ENCODE results near the gene CHST8. TPM values are rescaled to one million over a fixed set of nuclear protein-coding genes. Genes with fewer than 3 reads are reported as not detected.

CHST8 gene
- total and polyA plus RNA-seq, 4 donors = 3.3 to 17.7 (median 10.5) TPM

- Histone ChIP-seq H3K27ac (ENCODE audit: low read depth, low read length) (no peak overlapping the region), H3K9me3 (ENCODE audit: control insufficient read depth, insufficient read depth, low read length) (no peaks in the 10 kb centered on the region), H3K36me3 (ENCODE audit: control insufficient read depth, insufficient read depth, low read length) (peaks cover 49% of the 10 kb centered on the region), H3K4me1 (ENCODE audit: control insufficient read depth, insufficient read depth, low read length) (peaks cover 30% of the 10 kb centered on the region), H3K4me3 (ENCODE audit: low read depth, low read length) (no peak overlapping the region), H3K27me3 (ENCODE audit: control insufficient read depth, insufficient read depth, low read length) (no peaks in the 10 kb centered on the region)
- no peak for DNase-seq (ENCODE audit: low read depth in 4 of 6, low spot score in 6 of 6)
- 84% methylated on average over 4 of the region's 5 CpGs for WGBS (ENCODE audit: insufficient coverage)
These were observed 177.7 kb downstream of the CHST8 start for GRCh38 chr19:33799476-33799875.

- WGBS (ENCODE audit: insufficient coverage) = 90% methylated on average over 6 of the region's 16 CpGs
These were observed 178.4 kb downstream of the CHST8 start for GRCh38 chr19:33800012-33800680.

GRCh38 chr19:33801411-33801810 lies 179.7 kb downstream of the CHST8 start:
- peaks cover 68% of the 10 kb centered on the region for H3K36me3 ChIP-seq (ENCODE audit: control insufficient read depth, insufficient read depth, low read length)
- no peak overlapping the region for H3K4me3 ChIP-seq (ENCODE audit: low read depth, low read length)
- no peak overlapping the region for H3K27ac ChIP-seq (ENCODE audit: low read depth, low read length)
- 97% methylated on average over 3 of the region's 5 CpGs for WGBS (ENCODE audit: insufficient coverage)
- no peaks in the 10 kb centered on the region for H3K9me3 ChIP-seq (ENCODE audit: control insufficient read depth, insufficient read depth, low read length)
- H3K4me1 ChIP-seq (ENCODE audit: control insufficient read depth, insufficient read depth, low read length) = peaks cover 28% of the 10 kb centered on the region
- DNase-seq (ENCODE audit: low read depth in 4 of 6, low spot score in 6 of 6) = no peak
- H3K27me3 ChIP-seq (ENCODE audit: control insufficient read depth, insufficient read depth, low read length) = no peaks in the 10 kb centered on the region

More at GRCh38 chr19:33800012-33800680, 178.4 kb downstream of the CHST8 start:
- no peaks in the 10 kb centered on the region for H3K27me3 ChIP-seq (ENCODE audit: control insufficient read depth, insufficient read depth, low read length)
- no peak for DNase-seq (ENCODE audit: low read depth in 4 of 6, low spot score in 6 of 6)
- H3K4me1 ChIP-seq (ENCODE audit: control insufficient read depth, insufficient read depth, low read length) = peaks cover 28% of the 10 kb centered on the region
- peaks cover 55% of the 10 kb centered on the region for H3K36me3 ChIP-seq (ENCODE audit: control insufficient read depth, insufficient read depth, low read length)
- H3K9me3 ChIP-seq (ENCODE audit: control insufficient read depth, insufficient read depth, low read length) = no peaks in the 10 kb centered on the region
- H3K4me3 ChIP-seq (ENCODE audit: low read depth, low read length) = no peak overlapping the region
- no peak overlapping the region for H3K27ac ChIP-seq (ENCODE audit: low read depth, low read length)

- no peak for DNase-seq (ENCODE audit: low read depth in 4 of 6, low spot score in 6 of 6)
- Histone ChIP-seq H3K4me3 (ENCODE audit: low read depth, low read length) (no peak overlapping the region), H3K27me3 (ENCODE audit: control insufficient read depth, insufficient read depth, low read length) (no peaks in the 10 kb centered on the region), H3K4me1 (ENCODE audit: control insufficient read depth, insufficient read depth, low read length) (peaks cover 28% of the 10 kb centered on the region), H3K36me3 (ENCODE audit: control insufficient read depth, insufficient read depth, low read length) (peaks cover 74% of the 10 kb centered on the region), H3K9me3 (ENCODE audit: control insufficient read depth, insufficient read depth, low read length) (no peaks in the 10 kb centered on the region), H3K27ac (ENCODE audit: low read depth, low read length) (no peak overlapping the region)
- WGBS (ENCODE audit: insufficient coverage) = 86% methylated on average over 8 of the region's 10 CpGs
These were observed 180.2 kb downstream of the CHST8 start for GRCh38 chr19:33802001-33802400.

- no peak for DNase-seq (ENCODE audit: low read depth in 4 of 6, low spot score in 6 of 6)
- Histone ChIP-seq H3K4me1 (ENCODE audit: control insufficient read depth, insufficient read depth, low read length) (peaks cover 28% of the 10 kb centered on the region), H3K27ac (ENCODE audit: low read depth, low read length) (no peak overlapping the region), H3K36me3 (ENCODE audit: control insufficient read depth, insufficient read depth, low read length) (peaks cover 82% of the 10 kb centered on the region), H3K4me3 (ENCODE audit: low read depth, low read length) (no peak overlapping the region), H3K27me3 (ENCODE audit: control insufficient read depth, insufficient read depth, low read length) (no peaks in the 10 kb centered on the region), H3K9me3 (ENCODE audit: control insufficient read depth, insufficient read depth, low read length) (no peaks in the 10 kb centered on the region)
- WGBS (ENCODE audit: insufficient coverage) = 80% methylated on average over 1 of the region's 1 CpG
These were observed 181.0 kb downstream of the CHST8 start for GRCh38 chr19:33802801-33803200.

- H3K27me3 ChIP-seq (ENCODE audit: control insufficient read depth, insufficient read depth, low read length) = no peaks in the 10 kb centered on the region
- H3K36me3 ChIP-seq (ENCODE audit: control insufficient read depth, insufficient read depth, low read length) = peaks cover 88% of the 10 kb centered on the region
- peaks cover 24% of the 10 kb centered on the region for H3K4me1 ChIP-seq (ENCODE audit: control insufficient read depth, insufficient read depth, low read length)
- WGBS (ENCODE audit: insufficient coverage) = 91% methylated on average over 9 of the region's 9 CpGs
- H3K9me3 ChIP-seq (ENCODE audit: control insufficient read depth, insufficient read depth, low read length) = no peaks in the 10 kb centered on the region
- H3K4me3 ChIP-seq (ENCODE audit: low read depth, low read length) = no peak overlapping the region
- H3K27ac ChIP-seq (ENCODE audit: low read depth, low read length) = no peak overlapping the region
- DNase-seq (ENCODE audit: low read depth in 4 of 6, low spot score in 6 of 6) = no peak
These were observed 181.6 kb downstream of the CHST8 start for GRCh38 chr19:33803383-33803782.

- DNase-seq (ENCODE audit: low read depth in 4 of 6, low spot score in 6 of 6) = peak in 1 of 6 donors; percentile 57
- no peaks in the 10 kb centered on the region for H3K27me3 ChIP-seq (ENCODE audit: control insufficient read depth, insufficient read depth, low read length)
- peaks cover 93% of the 10 kb centered on the region for H3K36me3 ChIP-seq (ENCODE audit: control insufficient read depth, insufficient read depth, low read length)
- no peak overlapping the region for H3K4me3 ChIP-seq (ENCODE audit: low read depth, low read length)
- peaks cover 20% of the 10 kb centered on the region for H3K4me1 ChIP-seq (ENCODE audit: control insufficient read depth, insufficient read depth, low read length)
- no peak overlapping the region for H3K27ac ChIP-seq (ENCODE audit: low read depth, low read length)
- no peaks in the 10 kb centered on the region for H3K9me3 ChIP-seq (ENCODE audit: control insufficient read depth, insufficient read depth, low read length)
- WGBS (ENCODE audit: insufficient coverage) = 88% methylated on average over 9 of the region's 10 CpGs
These were observed 182.5 kb downstream of the CHST8 start for GRCh38 chr19:33804021-33804799.

- Histone ChIP-seq H3K27me3 (ENCODE audit: control insufficient read depth, insufficient read depth, low read length) (no peaks in the 10 kb centered on the region), H3K27ac (ENCODE audit: low read depth, low read length) (no peak overlapping the region), H3K4me1 (ENCODE audit: control insufficient read depth, insufficient read depth, low read length) (peaks cover 14% of the 10 kb centered on the region), H3K4me3 (ENCODE audit: low read depth, low read length) (no peak overlapping the region), H3K36me3 (ENCODE audit: control insufficient read depth, insufficient read depth, low read length) (peaks cover 94% of the 10 kb centered on the region), H3K9me3 (ENCODE audit: control insufficient read depth, insufficient read depth, low read length) (no peaks in the 10 kb centered on the region)
- DNase-seq (ENCODE audit: low read depth in 4 of 6, low spot score in 6 of 6) = no peak
- WGBS (ENCODE audit: insufficient coverage) = 95% methylated on average over 3 of the region's 3 CpGs
These were observed 183.6 kb downstream of the CHST8 start for GRCh38 chr19:33805313-33805712.

- no peaks in the 10 kb centered on the region for H3K27me3 ChIP-seq (ENCODE audit: control insufficient read depth, insufficient read depth, low read length)
- 94% methylated on average over 9 of the region's 9 CpGs for WGBS (ENCODE audit: insufficient coverage)
- H3K36me3 ChIP-seq (ENCODE audit: control insufficient read depth, insufficient read depth, low read length) = peaks cover 97% of the 10 kb centered on the region
- no peak for DNase-seq (ENCODE audit: low read depth in 4 of 6, low spot score in 6 of 6)
- H3K4me3 ChIP-seq (ENCODE audit: low read depth, low read length) = no peak overlapping the region
- H3K27ac ChIP-seq (ENCODE audit: low read depth, low read length) = no peak overlapping the region
- H3K4me1 ChIP-seq (ENCODE audit: control insufficient read depth, insufficient read depth, low read length) = peaks cover 14% of the 10 kb centered on the region
- no peaks in the 10 kb centered on the region for H3K9me3 ChIP-seq (ENCODE audit: control insufficient read depth, insufficient read depth, low read length)
These were observed 184.2 kb downstream of the CHST8 start for GRCh38 chr19:33805840-33806433.

All from spinal cord (tissue), 10 donors.